ENCODE results near the gene RAC3.

DNA sequence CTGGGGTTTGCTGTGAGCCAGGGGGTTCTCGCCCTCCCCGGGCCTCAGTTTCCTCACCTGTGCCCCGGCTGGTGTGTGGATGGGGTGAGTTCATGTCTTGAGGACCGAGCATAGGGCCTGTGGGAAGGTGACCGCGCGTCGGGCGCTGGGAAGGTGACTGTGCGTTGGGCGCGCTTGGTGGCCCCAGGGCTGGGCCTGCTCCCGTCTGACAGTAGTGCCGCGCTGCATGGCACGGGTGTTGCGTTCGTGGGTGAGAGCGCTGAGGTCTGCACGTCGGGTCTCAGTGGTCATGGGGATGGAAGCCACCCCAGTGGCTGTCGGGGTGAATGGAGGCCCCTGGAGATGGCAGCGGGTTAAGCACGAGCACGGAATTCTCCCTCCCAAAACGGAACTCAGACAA is 44.9 kb upstream of the RAC3 start:
- TF ChIP-seq CTCF (IDR thresholded peaks at IDR 0.05) = no peak
- TF ChIP-seq POLR2A (IDR thresholded peaks at IDR 0.05) = no peak

Measured in testis (tissue), 2 donors.